HepG2 (cell line): ENCODE data around the gene JTB. TPM values are rescaled to one million over a fixed set of nuclear protein-coding genes. Genes with fewer than 3 reads are reported as not detected.
A peak's percentile ranks its signal among the peaks of the same experiment; 100 is the strongest.

ENCODE experiments used
- DMAP1 ChIP-seq: IDR thresholded peaks from 2 replicates; pipeline ENCODE4 v1.6.1; 2016
- FLYWCH1 ChIP-seq: sonication (generic); formaldehyde crosslinking; IDR thresholded peaks from 2 replicates; pipeline ENCODE4 v1.8.1; 2023; ENCODE audit warnings: mild to moderate bottlenecking, missing genetic modification reagents
- FUBP1 ChIP-seq: sonication (generic); formaldehyde crosslinking; IDR thresholded peaks from 2 replicates; pipeline ENCODE4 v1.5.1; 2020; ENCODE audit warnings: missing genetic modification reagents, mild to moderate bottlenecking, borderline replicate concordance
- ISL2 ChIP-seq: sonication (generic); formaldehyde crosslinking; IDR thresholded peaks from 2 replicates; pipeline ENCODE4 v1.5.0; 2020; ENCODE audit warnings: missing genetic modification reagents
- MBNL3 ChIP-seq: fragments of 250-450 bp; sonication (Bioruptor Pico); conservative IDR thresholded peaks from 2 replicates; pipeline ENCODE4 v1.8.0; 2022; ENCODE audit warnings: mild to moderate bottlenecking, inconsistent platforms
- SCMH1 ChIP-seq: sonication (generic); formaldehyde crosslinking; IDR thresholded peaks from 2 replicates; pipeline ENCODE4 v1.9.0; 2021; ENCODE audit warnings: missing genetic modification reagents, mild to moderate bottlenecking, borderline replicate concordance
- SP4 ChIP-seq: sonication (generic); formaldehyde crosslinking; IDR thresholded peaks from 2 replicates; pipeline ENCODE4 v1.8.1; 2023; ENCODE audit warnings: mild to moderate bottlenecking, missing genetic modification reagents
- YEATS4 ChIP-seq: sonication (generic); formaldehyde crosslinking; IDR thresholded peaks from 2 replicates; pipeline ENCODE4 v1.4.0; 2020; ENCODE audit warnings: missing genetic modification reagents, borderline replicate concordance
- ZFX ChIP-seq: sonication (generic); formaldehyde crosslinking; IDR thresholded peaks from 2 replicates; pipeline ENCODE4 v1.4.0; 2020; ENCODE audit warnings: mild to moderate bottlenecking, low read depth, missing genetic modification reagents, moderate library complexity
- ZNF558 ChIP-seq: sonication (generic); formaldehyde crosslinking; IDR thresholded peaks from 2 replicates; pipeline ENCODE4 v1.9.0; 2022; ENCODE audit warnings: mild to moderate bottlenecking, missing genetic modification reagents, borderline replicate concordance
- ZNF562 ChIP-seq: sonication (generic); formaldehyde crosslinking; IDR thresholded peaks from 2 replicates; pipeline ENCODE4 v1.8.0; 2022; ENCODE audit warnings: missing genetic modification reagents, borderline replicate concordance
- ZNF646 ChIP-seq: sonication (generic); formaldehyde crosslinking; IDR thresholded peaks from 2 replicates; pipeline ENCODE4 v1.9.0; 2021; ENCODE audit warnings: mild to moderate bottlenecking, missing genetic modification reagents
- ZNF691 ChIP-seq: sonication (generic); formaldehyde crosslinking; IDR thresholded peaks from 2 replicates; pipeline ENCODE4 v1.4.0; 2020; ENCODE audit warnings: missing genetic modification reagents, low read depth, mild to moderate bottlenecking, borderline replicate concordance
- ZNF710 ChIP-seq: sonication (generic); formaldehyde crosslinking; IDR thresholded peaks from 2 replicates; pipeline ENCODE4 v1.5.0; 2020; ENCODE audit warnings: mild to moderate bottlenecking, missing genetic modification reagents, borderline replicate concordance
- ZNF777 ChIP-seq: sonication (generic); formaldehyde crosslinking; IDR thresholded peaks from 2 replicates; pipeline ENCODE4 v1.4.0; 2020; ENCODE audit warnings: missing genetic modification reagents
- polyA plus RNA-seq, 8 experiments: library from polyadenylated mRNA; depleted of rRNA in 3 of 8; stranded (reverse) in 7 of 8; unstranded in 1 of 8; fragments of >200 nt; fragmentation: Illumina TruSeq in 4 of 8; extraction: Trizol in 4 of 8; gene quantifications; 2 replicates each; pipeline versions ENCODE4 v1.2.1 to v1.2.3, GENCODE V29; 2011 to 2016; ENCODE audit warnings: low read depth in 4 of 8, missing spikeins in 1 of 8, mixed read lengths in 1 of 8; ENCODE audit not compliant: insufficient read depth in 1 of 8
- total RNA-seq, 5 experiments: library from RNA; depleted of rRNA; stranded (reverse); fragments of >200 nt; fragmentation: Illumina TruSeq; extraction: Trizol; gene quantifications; 2 replicates each; pipeline ENCODE4 v1.2.3, GENCODE V29; 2016; ENCODE audit warnings: low read depth in 1 of 5
- TF ChIP-seq, protein P1 (sequence below): sonication (generic); formaldehyde crosslinking; IDR thresholded peaks from 2 replicates; pipeline ENCODE4 v1.8.1; 2023; ENCODE audit warnings: mild to moderate bottlenecking, missing genetic modification reagents

The JTB gene
- total and polyA plus RNA-seq, 2 of the 13 experiments (the other 11 are each of a cell fraction or from before 2014, with no cell fraction given): 96.7 to 99.2 TPM

GRCh38 chr1:153985941-153986761 lies 8.7 kb upstream of the JTB start, which contains the start of gene RAB13 (continued):
- no peak for TF ChIP-seq FUBP1 (CRISPR knock-in tag)
- TF ChIP-seq ZNF691 (CRISPR knock-in tag): 0 out of 2 replicates have a peak, but pooled peaks have one; percentile 37
- no peak for TF ChIP-seq SP4 (CRISPR knock-in tag)
- peak; percentile 45; the same call in 1 of the 2 replicates for TF ChIP-seq ISL2 (CRISPR knock-in tag)
- TF ChIP-seq ZNF562: no peak
- TF ChIP-seq YEATS4 (CRISPR knock-in tag): peak; percentile 50
- no peak for TF ChIP-seq SCMH1 (CRISPR knock-in tag)
- TF ChIP-seq MBNL3 (CRISPR knock-in tag): no peak
- TF ChIP-seq ZNF558: 0 out of 2 replicates have a peak, but pooled peaks have one; percentile 21
- 0 out of 2 replicates have a peak, but pooled peaks have one; percentile 34 for TF ChIP-seq ZNF710 (CRISPR knock-in tag)
- TF ChIP-seq, protein P1, sequence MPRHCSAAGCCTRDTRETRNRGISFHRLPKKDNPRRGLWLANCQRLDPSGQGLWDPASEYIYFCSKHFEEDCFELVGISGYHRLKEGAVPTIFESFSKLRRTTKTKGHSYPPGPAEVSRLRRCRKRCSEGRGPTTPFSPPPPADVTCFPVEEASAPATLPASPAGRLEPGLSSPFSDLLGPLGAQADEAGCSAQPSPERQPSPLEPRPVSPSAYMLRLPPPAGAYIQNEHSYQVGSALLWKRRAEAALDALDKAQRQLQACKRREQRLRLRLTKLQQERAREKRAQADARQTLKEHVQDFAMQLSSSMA (CRISPR knock-in tag): 0 out of 2 replicates have a peak, but pooled peaks have one; percentile 50
- no peak for TF ChIP-seq FLYWCH1 (CRISPR knock-in tag)
- 0 out of 2 replicates have a peak, but pooled peaks have one; percentile 4 for TF ChIP-seq DMAP1 (CRISPR knock-in tag)
- no peak for TF ChIP-seq ZNF646 (CRISPR knock-in tag)
- TF ChIP-seq ZNF777 (CRISPR knock-in tag): peak; percentile 42; the same call in 1 of the 2 replicates
- TF ChIP-seq ZFX (CRISPR knock-in tag): peak; percentile 52
